SIG-M5 (cell line): ENCODE data around the gene COL9A3.

Source experiments
- DNase-seq: peaks from one replicate; lab custom pipeline; 2025; lab: John Stamatoyannopoulos, UW

The COL9A3 gene

DNA sequence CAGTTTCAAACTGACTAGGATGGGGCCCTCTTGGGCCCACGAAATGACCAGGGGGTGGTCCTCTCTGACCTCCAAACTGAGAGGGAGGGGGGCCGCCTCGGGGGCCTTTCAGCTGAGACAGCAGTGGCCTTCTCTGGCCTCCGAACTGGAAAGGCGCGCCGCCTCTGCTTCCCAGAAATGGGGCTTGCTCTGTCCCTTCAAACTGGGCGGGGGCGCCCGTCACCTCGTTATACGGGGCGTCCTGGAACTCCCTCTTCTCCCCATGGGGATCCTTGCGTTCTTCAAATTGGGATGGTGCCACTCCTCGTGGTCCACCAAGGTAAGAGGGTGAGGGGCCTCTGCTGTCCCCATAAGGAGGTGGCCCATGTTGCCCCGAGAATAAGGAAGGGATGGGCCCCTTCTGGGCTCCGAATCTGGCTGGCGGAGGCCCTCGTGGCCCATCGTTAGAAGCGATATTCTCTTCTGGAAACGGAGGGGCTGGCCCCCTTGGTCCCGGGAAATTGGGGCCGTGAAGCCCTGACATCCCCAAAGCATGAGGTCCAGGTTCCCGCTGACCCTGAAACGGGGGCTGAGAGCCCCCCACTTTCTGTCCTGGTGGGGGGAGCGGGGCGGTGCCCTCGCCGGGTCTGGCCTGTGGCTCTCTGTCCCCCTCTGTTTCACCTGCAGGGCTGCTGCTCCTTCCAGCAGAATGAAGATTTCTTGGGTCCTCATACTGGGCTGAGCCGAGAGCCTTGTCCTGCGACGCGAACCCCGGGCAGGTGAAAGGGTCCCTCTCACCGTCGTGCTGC, 63.5 kb downstream of the COL9A3 start:
- no peak for DNase-seq

DNA sequence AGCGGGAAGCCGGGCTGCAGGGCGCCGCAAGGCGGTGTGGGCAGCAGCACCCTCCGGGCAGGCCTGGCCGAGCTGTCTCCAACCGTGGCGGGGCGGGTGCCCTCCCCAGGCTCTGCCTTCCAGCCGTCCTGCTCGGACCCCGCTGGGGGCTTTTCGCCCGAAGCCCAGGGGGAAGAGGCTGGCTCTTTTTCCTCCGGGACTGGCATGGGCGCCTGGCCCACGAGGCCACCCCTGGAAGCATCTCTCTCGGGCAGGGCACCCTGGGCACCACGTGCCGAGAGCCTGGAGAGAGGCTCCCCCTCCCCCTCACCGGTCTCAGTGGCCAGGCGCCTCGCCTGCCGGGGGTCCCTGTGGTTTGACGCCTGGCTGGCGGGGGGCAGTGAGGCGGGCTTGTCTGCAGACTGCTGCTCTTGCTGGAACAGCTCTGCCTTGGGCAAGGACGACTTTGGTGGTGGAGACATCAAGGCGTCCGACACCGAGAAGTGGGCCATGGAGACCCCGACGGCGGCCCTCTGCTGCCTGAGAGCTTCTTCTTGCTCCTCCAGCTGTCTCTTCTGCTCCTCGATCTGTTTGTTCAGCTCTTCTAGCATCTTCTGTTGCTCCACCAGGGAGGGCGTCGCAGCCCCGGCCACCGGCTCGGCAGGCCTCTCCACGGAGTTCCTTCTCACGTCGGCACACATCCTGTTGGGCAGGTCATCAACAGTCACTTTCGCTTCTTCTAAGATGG, 64.2 kb downstream of the COL9A3 start:
- no peak for DNase-seq

DNA sequence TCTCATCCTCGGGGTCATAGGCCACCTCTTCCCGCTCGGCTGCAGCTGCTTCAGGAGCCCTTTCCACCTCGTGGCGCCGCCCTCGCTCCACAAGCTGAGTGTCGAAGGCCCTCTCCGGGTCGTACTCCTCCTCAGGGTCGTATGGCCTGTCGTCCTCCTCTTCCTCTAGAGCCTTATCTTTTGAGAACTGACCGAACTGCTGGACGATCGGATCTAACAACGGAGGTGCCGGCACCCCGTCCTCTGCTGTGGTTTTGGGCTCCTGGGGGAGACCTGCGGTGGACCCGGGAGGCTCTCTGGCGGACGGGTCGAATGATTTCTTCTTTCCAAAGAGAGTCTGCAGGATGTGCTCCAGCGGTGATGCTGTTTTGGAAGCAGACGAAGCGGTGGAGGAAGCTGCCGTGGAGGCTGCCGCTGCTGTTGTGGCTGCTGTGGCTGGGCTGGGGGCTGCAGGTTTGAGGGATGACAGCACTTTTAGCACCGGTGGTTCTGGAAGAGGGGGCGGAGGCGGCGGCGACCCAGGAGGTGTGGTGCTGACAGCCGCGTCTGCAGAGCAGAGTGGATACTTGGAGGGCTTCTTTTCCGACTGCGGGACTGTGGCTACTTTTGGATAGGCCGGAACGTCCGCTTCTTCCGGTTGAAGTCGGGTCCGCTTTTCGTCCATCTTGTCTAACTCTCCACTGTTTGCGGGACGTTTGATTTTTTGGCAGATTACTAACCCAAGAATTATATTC, 65.0 kb downstream of the COL9A3 start:
- DNase-seq, result no peak

DNA sequence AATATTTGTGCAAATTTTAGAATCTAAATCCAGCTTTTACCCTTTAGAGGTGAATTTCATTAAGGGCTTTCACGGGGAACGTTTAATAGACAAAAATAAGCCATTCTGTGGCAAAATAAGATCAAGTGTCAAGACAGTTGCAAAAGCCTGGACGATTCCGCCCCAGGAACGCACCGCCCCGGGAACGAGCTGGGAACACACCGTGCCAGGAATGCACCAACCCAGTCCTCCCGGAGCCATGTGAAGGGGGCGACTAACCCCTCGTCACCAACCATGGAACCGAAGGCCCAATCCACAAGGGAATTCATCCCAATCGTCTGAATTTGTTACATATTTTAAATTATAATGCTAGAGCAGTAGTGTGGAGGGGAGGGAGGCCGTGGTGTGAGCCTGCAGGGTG, 65.6 kb downstream of the COL9A3 start:
- DNase-seq, result no peak

DNA sequence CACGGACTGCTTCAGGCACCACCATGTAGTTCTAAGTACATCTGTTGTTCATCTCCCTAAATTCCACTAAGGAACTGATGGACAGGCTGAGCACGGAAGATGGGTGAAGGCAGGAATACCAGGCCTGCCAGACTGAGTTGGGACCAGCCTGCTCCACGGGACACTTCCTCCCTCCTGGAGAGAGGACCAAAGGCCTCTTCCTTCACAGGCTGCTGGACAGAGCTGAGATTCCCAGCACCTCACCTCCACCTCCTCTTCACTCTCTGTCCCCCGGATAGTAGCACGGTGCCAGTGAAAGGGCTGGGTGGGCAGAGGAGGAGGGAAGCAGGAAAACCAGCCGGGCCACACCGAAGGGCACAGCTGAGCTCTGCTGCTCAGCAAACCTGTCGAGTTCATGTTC, 67.7 kb downstream of the COL9A3 start:
- DNase-seq, result no peak

DNA sequence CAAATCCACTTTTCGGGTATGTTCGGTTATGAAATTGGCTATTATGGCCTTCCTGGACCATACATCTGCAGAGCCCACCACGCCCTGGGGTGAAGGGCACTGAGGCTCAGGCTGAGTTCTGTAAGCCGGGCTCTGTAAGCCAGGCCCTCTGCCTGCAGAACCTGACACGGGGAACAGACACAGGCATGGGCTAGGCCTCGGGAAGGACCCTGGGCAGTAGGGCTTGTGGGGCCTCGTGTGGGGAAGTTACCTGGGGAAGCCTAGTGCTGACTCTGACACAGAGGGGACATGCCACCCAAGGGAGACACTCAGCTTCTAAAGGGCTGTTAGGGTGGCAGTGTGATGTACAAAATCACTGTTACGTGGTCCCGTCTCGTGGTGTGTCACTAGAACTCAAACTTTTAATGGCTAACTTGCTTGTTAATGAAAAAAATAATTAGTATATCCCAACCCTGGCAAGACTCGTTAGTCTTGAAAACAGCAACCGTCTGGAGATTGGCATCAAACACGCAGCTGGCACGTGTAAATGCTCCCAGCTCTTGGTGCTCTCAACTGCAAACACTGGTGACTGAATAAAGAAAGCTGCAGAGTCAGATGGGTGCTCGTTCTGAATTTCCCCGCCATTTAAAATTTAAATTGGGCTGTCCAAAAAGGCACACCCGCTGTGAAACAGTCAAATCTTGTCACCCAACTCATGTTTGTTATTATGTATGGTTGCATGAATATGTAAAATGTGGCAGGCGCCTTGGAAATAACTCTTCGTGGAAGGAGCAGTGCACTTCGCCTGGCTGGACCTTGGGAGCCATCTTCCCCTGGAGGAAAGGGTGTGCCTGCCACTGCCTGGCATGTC, 68.4 kb downstream of the COL9A3 start:
- no peak for DNase-seq

DNA sequence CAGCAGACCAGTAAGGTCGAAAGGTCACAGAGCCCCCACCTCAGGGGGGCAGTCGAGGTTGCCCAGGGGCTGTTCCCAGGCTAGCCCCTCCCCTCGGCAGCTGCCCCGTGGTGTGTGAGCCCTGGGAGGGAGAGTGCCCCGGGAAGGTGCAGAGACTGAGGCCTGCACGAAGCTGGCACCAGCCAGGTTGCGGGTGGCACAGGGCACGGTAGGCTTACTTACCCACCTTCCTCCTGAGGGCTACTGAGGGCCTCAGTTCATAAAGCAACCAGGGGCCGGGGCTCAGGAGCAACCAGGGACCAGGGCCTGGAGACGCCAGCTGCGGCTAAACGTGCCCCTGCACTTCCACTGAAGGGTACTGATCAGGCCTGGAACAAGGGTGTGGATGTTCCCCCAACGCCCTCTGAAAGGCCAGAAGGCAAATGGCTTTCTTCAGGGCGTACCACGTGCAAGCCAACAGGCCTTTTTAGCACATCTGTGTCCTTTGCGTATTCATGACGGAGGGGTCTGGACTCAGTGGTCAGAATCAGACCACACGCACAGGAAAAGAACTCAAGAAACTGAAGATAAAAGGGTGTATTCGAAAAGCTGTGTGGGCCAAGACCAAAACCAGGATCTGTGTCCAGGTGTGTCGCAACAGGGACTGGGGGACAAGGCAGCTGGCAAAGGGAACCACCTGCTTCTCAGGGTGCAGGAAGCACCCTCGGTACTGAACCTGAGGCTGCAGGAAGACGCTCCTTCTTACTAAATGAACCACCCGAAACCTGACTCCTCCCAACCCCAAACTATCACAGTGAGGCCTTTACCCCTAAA, 69.3 kb downstream of the COL9A3 start:
- DNase-seq, result no peak

DNA sequence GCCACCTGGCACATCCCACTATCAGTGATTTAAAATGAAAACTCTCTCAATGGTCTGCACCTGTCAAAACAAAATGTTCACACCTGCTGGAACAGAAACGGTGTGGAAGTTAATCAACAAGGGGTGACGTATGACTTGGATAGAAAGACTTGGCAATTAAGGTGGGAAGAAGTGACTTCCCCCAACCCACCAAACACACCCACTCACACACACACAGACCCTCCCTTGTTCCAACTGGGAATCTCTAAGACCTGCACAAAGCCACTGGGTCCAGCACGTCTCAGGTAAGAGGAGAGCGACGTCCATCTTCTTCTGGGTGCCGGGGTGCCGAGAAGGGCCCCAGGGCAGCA, 69.8 kb downstream of the COL9A3 start:
- no peak for DNase-seq

DNA sequence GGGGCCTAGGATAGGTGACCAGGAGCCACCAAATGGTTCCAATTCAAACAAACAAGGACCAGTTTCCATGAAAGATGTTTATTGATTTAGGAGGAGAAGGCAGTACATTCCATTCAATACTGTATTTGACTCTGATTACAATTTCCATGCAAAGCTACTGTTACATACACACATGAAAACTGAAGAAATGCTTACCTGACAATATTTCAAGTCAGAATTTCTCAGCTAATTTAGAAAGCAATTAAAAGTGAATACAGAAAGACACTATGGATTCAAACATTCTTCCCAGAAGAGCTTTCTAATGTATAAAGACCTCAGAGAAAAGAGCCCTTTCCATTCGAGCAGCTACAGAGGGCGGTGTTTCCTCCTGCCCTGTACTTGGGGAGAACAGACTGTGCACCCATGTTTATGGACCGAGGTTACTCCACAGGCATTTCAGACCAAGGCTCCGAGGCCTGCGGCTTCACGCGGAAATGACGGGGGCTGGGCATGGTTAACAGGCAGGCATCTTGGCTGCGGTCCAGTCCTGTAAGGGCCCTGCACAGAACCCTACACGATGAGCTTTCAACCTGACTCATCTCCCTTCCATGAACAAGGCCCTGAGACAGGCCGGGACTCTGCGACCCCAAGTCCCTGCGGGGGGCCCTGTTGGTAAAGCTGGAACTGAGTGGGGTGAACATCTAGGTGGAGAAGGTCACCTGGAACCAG, 70.5 kb downstream of the COL9A3 start:
- DNase-seq, result no peak

DNA sequence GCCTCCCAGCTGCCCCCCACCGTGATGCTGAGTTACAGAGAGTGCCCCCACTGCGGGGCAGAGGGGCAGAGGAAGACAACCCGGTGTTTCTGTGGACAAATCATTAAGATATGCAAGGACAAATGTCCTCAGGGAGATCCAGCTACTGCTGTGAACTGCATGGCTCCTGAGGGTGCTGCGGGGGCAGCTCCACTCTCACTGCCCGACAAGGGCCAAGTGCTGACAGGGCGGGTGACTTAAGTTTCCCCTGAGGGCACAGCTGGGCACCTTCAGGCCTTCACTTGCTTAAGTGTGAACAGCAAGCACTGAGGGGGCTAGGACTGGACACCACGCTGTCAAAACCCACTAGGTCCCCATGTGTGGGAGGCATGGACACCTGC, 71.0 kb downstream of the COL9A3 start:
- DNase-seq, result no peak

DNA sequence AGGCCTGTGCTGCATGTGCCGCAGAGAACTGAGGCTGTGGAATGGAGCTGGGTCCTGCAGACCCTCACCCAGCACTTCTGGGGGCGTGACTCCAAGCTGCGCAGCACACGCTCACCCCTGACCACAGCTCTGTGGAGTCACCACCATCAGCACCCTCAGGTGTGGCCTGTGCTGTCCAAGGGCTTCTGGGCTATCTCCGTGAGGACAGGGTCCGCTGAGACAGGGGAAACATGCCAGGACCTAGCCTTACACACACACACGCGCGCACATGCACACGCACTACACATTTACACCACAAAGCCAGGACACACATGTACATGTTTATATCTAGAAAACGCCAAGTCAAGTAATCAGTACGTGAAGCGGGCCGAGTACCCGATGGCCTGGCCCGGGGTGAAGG, 71.6 kb downstream of the COL9A3 start:
- DNase-seq, result no peak

DNA sequence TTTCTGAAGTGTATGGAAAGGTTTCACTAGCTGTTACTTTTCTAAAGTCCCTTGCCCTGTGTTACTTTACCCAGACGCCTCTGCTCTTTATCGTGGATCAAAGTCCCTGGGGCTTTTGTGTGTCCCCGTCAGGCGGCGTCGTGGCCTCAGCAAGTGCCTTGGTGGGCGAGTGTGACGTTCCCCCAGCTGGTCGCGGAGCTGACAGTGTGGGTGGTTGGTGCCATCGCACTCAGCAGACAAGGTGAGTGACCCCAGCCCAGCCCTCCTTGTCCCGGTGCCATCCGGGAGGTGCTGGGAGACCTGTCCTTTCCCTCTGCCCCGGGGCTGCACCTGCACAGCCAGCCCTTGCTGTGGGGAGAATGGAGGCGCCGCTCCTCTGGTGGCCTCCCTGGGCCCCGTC, 72.1 kb downstream of the COL9A3 start:
- DNase-seq, result no peak

DNA sequence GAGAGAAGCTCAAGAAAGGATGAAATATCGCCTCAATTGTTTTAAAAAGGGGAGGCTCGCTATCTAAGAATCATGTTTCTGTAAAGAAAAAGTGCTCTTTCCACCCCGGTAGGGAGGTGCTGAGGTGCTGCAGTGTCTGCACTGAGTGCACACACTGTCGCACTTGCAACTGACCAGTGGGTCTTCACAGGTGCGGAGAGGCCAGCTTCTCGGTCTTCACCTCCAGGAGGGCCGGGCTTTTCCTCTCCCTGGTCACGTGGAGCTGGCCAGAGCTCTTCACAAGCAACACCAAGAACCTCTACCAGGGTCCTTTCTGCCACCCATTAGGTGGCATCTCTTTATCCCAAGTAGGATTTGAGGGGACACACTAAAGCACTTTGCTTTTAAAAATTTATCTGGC, 72.6 kb downstream of the COL9A3 start:
- DNase-seq, result no peak

DNA sequence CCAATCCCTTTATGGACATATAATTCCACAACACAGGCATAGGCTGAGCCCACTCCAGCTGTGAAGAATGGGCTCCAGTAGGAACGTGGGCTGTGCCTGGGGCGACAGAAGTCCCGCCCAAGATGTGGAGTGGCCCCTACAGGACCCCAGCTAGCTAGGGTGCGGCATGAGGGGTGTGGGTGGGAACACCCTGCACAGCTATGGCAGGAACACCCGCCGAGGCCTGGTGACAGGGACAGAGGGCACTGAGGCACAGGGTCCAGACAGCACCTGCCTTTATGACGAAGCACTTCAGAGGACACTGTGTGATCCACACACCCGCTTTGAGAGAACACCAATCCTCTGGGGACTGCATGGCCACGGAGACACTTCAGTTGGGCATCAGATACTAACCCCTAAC, 73.0 kb downstream of the COL9A3 start:
- DNase-seq, result no peak

DNA sequence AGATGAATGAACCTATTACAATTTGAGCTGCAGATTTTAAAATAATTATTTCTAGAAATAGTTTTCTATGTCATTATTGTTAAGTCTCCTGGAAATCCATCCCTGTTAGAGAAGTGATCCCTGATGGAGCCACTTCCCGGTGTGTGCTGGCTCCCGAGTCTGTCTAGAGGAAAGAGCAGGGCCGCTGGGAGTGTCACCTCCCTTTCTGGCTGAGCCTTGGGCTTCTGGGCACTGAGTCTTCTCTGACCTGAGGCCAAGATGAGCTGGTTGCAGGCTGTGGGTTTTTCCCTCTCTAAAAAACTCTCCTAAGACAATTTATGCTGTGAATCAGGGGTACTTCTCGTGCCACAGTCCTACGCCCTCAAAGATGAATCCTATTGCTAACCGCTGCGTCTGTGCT, 73.6 kb downstream of the COL9A3 start:
- no peak for DNase-seq
